ENCODE data around the gene ZNF536.
"Not testable (repeated sequence)": the region's sequence is repeated elsewhere in the genome, so short reads cannot be mapped to it uniquely, and the experiment has no call there.

ZNF536 gene

GRCh38 chr19:30448386-30449077, 76.3 kb downstream of the ZNF536 start:
- no peak for DNase-seq

DNA sequence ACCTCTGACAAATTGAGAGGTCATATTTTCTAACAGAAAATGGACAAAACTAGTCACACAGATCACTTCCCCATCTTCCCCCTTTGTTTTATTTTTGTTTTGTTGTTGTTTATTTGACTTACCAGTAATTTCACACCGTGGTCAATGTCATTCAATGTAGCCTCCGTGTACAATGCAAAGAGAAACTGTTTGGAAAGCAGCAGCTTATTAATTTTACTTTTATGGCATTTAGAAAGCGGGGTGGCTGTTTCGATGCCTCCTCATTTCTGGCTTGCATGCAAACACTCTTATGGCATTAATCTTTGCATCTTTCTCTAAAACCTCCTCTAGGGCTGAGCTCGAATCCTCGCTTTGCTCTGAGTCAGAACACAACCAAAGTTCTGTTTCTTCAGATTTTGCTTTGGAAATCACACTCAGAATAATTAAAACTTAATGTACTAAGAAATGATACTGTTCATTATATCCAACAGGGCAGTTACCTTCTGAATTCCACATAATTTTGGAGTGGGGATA, 77.0 kb downstream of the ZNF536 start:
- DNase-seq = no peak

GRCh38 chr19:30449673-30450072, 77.5 kb downstream of the ZNF536 start:
- no peak for DNase-seq

- DNase-seq = no peak
Observed at GRCh38 chr19:30450100-30450499, 77.9 kb downstream of the ZNF536 start.

DNA sequence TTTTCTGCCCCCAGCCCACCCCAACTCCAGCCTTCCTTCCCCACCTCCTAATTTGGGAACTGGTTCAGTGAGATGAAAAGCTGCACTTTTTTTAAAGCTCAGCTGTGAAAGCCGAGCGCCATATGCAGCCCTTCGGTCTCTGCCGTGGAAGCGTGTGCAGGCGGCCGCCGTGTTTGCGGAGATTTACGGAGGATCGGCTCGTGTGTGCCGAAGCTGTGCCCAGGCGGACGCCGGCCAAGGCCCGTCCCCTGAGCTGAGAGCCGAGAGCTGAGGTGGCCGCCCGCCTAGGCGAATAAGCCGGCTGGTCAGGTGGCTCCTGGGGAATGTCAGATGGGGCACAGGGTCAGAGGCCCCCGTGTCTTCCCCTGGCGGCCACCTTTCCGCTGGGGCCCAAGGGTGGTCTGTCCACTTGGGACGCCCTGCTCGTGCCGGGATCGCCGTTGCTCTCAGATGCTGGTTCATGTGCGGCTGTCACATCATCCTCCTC, 78.7 kb downstream of the ZNF536 start:
- DNase-seq = no peak

GRCh38 chr19:30452931-30453330, 80.7 kb downstream of the ZNF536 start:
- DNase-seq = no peak

- no peak for DNase-seq
Observed at GRCh38 chr19:30453743-30454142, 81.6 kb downstream of the ZNF536 start.

DNA sequence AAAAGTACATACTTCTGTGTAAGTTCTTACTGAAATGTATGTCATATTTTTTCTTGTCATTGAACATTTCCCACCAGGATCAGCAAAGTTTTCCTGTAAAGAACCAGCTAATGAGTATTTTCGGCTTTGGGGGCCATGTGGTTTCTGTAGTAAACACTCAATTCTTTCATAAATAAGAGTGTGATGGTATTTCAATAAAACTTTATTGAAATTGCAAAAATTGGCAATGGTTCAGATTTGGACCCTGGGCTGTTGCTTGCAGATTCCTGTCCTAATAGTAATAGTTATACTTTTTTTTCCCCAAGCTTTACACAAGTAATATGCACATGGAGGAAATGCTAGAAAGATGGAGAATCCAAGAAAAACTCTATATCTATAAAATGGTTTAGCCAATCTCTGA, 83.7 kb downstream of the ZNF536 start:
- no peak for DNase-seq

GRCh38 chr19:30457484-30457883, 85.3 kb downstream of the ZNF536 start:
- no peak for DNase-seq

DNA sequence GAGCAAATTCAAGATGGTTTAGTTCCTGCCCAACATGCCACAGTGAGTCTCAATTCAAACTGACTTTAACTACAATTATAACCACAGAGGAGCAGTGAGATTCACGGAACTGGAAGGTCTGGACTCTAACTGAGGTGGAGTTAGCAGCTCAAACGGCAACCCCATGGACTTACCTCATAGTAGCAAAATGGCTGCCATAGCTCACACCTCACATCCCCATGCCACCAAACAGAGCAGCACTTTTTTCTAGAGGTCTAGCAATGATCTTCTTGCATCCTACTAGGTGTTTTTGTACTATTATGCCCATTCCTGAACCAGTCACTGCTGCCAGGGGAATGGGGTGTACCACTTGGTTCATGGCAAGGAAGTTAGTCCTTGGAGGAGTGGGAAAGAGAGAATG, 87.7 kb downstream of the ZNF536 start:
- no peak for DNase-seq

GRCh38 chr19:30464162-30464561, 92.0 kb downstream of the ZNF536 start:
- no peak for DNase-seq

DNA sequence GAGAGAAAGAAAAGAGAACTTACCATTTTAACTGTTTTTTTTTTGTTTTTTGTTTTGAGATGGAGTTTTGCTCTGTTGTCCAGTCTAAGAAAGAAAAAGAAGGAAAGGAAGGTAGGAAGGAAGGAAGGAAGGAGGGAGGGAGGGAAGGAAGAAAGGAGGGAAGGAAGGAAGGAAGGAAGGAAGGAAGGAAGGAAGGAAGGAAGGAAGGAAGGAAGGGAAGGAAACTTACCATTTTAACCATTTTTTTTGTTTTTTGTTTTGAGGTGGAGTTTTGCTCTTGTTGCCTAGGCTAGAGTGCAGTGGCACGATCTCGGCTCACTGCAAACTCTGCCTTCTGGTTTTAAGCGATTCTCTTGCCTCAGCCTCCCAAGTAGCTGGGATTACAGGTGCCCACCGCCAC, 94.4 kb downstream of the ZNF536 start:
- DNase-seq = not testable (repeated sequence)

DNA sequence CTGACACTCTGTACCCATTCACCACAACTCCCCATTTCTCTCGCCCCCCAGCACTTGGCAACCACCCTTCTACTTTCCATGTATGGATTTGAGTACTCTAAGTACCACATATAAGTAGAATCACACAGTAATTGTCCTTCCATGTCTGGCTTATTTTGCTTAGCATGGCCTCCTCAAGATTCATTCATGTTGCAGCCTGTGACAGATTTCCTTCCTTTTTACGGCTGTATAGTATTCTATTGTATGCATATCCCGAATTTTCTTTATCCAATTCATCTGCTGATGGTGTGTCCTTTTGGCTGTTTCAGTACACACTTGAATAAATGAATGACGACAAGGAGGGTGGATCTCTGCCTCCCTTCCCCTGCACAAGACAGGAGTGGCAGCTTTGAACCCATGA, 95.1 kb downstream of the ZNF536 start:
- DNase-seq = no peak

GRCh38 chr19:30469774-30470173, 97.6 kb downstream of the ZNF536 start:
- DNase-seq = no peak

DNA sequence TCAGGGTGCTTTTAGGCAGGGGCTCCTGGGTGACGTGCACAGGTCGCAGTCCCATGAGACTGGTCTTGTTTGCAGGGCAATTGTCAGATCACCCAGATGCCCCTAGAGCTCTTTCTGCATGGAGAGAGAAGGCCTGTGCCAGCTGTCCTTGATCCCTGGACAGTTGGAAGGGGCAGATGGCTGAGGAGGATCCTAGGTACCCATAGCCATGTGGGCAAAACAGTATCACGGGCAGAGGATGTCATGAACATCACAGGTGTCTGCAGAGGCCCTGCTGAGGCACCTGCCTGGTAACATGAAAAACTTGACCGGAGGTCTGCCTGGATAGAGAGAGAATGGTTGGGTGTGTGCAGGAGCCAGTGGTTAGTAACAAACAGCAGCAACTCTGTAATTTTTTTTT, 99.3 kb downstream of the ZNF536 start:
- DNase-seq = no peak

DNA sequence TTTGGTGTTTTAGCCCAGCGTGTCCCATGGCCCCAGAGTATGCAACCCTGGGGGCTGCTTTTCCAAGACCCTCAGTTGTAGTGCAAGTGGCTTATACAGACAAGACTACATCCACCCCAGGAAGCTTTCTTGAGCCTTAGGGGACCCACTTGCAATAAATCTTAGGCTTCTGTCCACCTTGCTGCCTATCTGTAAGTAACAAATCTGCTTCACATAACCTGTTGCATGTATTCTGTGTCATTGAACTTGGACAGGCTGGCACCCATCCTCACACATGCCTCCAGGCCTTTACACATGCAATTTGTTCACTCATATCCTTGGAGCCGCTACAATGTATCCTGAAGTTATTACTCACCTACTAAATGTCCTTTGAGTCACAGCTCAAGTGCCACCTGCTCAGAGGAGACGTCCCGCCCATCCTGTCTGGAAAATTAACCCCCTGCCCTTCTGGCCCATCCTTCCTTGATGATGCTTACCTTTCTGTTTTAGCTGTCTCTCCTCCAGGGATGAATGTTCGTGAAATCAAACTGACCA, 101.2 kb downstream of the ZNF536 start:
- DNase-seq = no peak

DNA sequence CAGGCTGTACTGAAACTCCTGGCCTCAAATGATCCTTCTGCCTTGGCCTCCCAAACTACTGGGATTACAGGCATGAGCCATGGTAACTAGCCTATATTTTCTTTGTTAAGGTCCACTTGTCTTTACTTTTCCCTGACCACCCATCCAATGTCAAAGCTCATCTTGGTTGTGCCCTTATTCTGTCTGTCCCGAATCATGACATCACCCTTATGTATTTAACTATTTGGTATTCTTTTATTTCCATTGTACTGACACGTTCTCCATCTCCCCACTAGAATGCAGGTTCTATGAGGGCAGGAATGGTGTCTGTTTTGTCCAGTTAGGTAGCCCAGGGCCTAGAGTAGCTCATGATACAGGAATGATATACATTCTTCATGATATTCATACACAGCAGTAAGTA, 104.8 kb downstream of the ZNF536 start:
- no peak for DNase-seq

- DNase-seq = no peak
Observed at GRCh38 chr19:30479231-30479630, 107.0 kb downstream of the ZNF536 start.

GRCh38 chr19:30480097-30480496, 107.9 kb downstream of the ZNF536 start:
- no peak for DNase-seq

DNA sequence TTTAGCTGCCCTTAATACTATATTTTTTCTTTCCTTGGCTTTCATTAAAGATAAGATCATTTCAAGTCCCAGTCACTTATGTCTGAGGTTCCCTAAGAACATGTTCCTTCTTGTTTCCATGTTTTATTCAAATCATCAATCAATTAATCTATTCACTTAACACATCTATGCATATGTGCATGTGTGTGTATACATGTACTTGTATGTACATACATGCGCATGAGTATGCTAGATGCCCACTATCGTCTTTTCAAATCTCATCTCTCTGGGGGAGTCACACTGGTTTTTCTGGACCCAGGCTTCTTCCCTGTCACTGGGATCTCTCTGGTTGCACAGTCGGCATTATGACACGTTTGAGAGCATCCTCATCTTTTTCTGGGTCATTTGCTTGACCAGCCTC, 108.9 kb downstream of the ZNF536 start:
- no peak for DNase-seq

- no peak for DNase-seq
Observed at GRCh38 chr19:30481823-30482222, 109.6 kb downstream of the ZNF536 start.

GRCh38 chr19:30482956-30483355, 110.8 kb downstream of the ZNF536 start:
- DNase-seq = no peak

- DNase-seq = not testable (repeated sequence)
Observed at GRCh38 chr19:30486250-30486649, 114.1 kb downstream of the ZNF536 start.

DNA sequence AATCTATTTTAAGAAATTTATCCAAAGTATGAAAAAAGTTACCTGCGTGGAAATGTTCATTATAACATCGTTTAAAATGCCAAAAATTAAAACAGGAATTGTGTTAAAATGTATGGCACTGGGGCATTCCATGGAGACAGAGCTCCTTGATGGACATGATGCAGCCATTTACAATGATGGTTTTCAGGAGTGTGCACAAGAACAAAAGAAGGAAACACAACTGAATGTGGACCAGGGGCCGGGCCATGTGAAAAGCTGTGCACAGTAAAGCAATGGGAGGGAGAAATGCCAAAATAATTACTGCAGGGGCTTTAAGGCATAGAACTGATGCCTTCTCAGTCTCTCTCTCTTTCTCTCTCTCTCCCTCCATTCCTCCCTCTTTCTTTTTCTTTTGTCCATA, 115.0 kb downstream of the ZNF536 start:
- no peak for DNase-seq

DNA sequence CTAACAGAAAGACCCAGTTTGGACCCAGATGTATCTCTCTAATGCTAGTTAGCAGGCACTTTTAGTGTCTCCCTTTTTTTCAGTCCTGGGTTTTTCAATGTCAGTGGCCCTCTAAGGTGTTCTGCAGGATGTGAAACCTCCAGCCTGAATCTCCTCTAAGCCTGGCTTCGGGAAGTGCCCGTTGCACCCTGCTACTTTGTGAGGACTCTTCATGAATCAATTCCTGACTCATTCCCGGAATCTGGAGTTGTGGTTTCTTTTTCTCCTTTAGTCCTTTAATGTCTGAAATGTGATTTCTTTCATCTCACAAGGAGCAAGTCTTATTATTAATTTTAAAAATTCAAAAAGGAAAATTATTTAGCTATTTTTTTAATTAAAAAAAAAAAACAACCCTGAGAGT, 116.0 kb downstream of the ZNF536 start:
- DNase-seq = no peak

Measured in SHP77 treated with DMSO at 0.1 percent for 48 hours (cell line).